ENCODE measurements around the gene CAAP1. TPM values are rescaled to one million over a fixed set of nuclear protein-coding genes. Genes with fewer than 3 reads are reported as not detected.

CAAP1 gene
- polyA plus RNA-seq, 3 donors = 4.0 to 9.1 (median 8.7) TPM

DNA sequence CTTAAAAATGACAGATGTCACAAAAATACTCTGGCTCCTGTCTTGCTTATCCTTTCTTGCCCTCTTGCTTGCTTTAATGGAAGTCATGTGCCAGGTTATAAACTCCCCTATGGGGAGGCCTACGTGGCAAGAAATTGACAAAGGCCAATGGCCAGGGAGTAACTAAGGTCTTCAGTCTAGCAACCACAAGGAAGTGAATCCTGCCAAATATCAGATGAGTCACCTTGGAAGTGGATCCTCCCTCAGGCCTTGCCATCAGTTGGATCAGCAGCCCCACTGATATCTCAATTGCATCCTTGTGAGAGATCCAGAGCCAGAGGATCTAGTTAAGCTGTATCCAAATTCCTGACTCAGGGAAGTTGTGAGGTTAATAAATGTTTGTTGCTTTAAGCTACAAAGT, 82.8 kb downstream of the CAAP1 start:
- H3K4me2 ChIP-seq (replicated peaks; ENCODE audit: extremely low read depth, low read length, poor library complexity, severe bottlenecking) = no peak overlapping the region
- peaks cover 0 to 7% (median 3%) of the 10 kb centered on the region in 7 donors for H3K9me3 Mint-ChIP-seq
- H2AFZ ChIP-seq (ENCODE audit: insufficient read depth, low read depth, low read length, poor library complexity, severe bottlenecking) = no peak overlapping the region
- no peaks in the 10 kb centered on the region for H4K20me1 ChIP-seq (ENCODE audit: insufficient read depth, low read length)
- DNase-seq = no peak
- no peak overlapping the region for H3K4me3 ChIP-seq (replicated peaks in 1 of 3; ENCODE audit: low read depth in 2 of 3, low read length in 3 of 3)
- no CpG with 5 or more reads among the region's 1 CpG for WGBS (ENCODE audit: insufficient coverage)
- no peak overlapping the region for H3K27ac ChIP-seq (ENCODE audit: low read depth in 1 of 2, low read length in 2 of 2)
- no peaks in the 10 kb centered on the region for H3K79me2 ChIP-seq (ENCODE audit: insufficient read depth, low read length)
- no peaks in the 10 kb centered on the region for H3K9me3 ChIP-seq (replicated peaks in 1 of 2; ENCODE audit: control insufficient read depth in 1 of 2, insufficient read depth in 1 of 2, low read length in 2 of 2)
- H3K27me3 Mint-ChIP-seq (ENCODE audit: low read depth in 3 of 3) = peaks cover 0 to 2% (median 0%) of the 10 kb centered on the region in 3 donors
- H3K27me3 ChIP-seq (ENCODE audit: control insufficient read depth in 2 of 2, insufficient read depth in 2 of 2, low read length in 2 of 2) = no peaks in the 10 kb centered on the region
- H3K4me1 Mint-ChIP-seq = no peaks in the 10 kb centered on the region
- no peaks in the 10 kb centered on the region for H3K36me3 ChIP-seq (replicated peaks in 1 of 2; ENCODE audit: control insufficient read depth in 1 of 2, insufficient read depth in 2 of 2, low read length in 2 of 2)
- TF ChIP-seq, protein P1, sequence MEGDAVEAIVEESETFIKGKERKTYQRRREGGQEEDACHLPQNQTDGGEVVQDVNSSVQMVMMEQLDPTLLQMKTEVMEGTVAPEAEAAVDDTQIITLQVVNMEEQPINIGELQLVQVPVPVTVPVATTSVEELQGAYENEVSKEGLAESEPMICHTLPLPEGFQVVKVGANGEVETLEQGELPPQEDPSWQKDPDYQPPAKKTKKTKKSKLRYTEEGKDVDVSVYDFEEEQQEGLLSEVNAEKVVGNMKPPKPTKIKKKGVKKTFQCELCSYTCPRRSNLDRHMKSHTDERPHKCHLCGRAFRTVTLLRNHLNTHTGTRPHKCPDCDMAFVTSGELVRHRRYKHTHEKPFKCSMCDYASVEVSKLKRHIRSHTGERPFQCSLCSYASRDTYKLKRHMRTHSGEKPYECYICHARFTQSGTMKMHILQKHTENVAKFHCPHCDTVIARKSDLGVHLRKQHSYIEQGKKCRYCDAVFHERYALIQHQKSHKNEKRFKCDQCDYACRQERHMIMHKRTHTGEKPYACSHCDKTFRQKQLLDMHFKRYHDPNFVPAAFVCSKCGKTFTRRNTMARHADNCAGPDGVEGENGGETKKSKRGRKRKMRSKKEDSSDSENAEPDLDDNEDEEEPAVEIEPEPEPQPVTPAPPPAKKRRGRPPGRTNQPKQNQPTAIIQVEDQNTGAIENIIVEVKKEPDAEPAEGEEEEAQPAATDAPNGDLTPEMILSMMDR (IDR thresholded peaks at IDR 0.05) = no peak
- no peaks in the 10 kb centered on the region for H3K36me3 Mint-ChIP-seq
- H3K9ac ChIP-seq (ENCODE audit: insufficient read depth, low read length, poor library complexity, severe bottlenecking) = no peak overlapping the region
- no peak overlapping the region for H3K4me3 Mint-ChIP-seq
- no peak overlapping the region for H3K27ac Mint-ChIP-seq
- intact Hi-C loops (cut with micrococcal nuclease) = no loop called here
- no peaks in the 10 kb centered on the region for H3K4me1 ChIP-seq (ENCODE audit: control insufficient read depth in 1 of 2, insufficient read depth in 2 of 2, low read length in 2 of 2)

DNA sequence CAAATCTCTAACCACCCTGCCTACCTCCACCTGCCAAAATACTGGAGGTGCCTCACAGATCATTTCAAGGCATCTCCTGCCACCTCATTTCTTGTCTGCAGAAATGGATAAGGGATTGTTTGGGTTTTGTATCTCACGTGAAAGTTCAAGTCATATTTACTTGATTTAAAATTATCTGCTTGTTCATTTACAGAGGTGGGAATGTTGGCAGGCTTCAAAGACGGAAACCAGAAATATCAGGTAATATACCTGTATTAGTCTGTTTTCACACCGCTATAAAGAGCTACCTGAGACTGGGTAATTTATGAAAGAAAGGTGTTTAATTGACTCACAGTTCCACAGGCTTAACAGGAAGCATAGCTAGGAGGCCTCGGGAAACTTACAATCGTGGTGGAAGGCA, 85.4 kb downstream of the CAAP1 start:
- Mint-ChIP-seq H3K27ac (no peak overlapping the region), H3K27me3 (ENCODE audit: low read depth in 3 of 3) (peaks cover 0 to 6% (median 2%) of the 10 kb centered on the region in 3 donors), H3K4me3 (no peak overlapping the region), H3K9me3 (peaks cover 0 to 7% (median 2%) of the 10 kb centered on the region in 7 donors), H3K4me1 (no peaks in the 10 kb centered on the region), H3K36me3 (no peaks in the 10 kb centered on the region)
- no peak overlapping the region for H3K4me3 ChIP-seq (replicated peaks in 1 of 3; ENCODE audit: low read depth in 2 of 3, low read length in 3 of 3)
- H3K79me2 ChIP-seq (ENCODE audit: insufficient read depth, low read length) = no peaks in the 10 kb centered on the region
- H3K9me3 ChIP-seq (replicated peaks in 1 of 2; ENCODE audit: control insufficient read depth in 1 of 2, insufficient read depth in 1 of 2, low read length in 2 of 2) = no peaks in the 10 kb centered on the region
- intact Hi-C loops (cut with micrococcal nuclease) = no loop called here
- TF ChIP-seq, protein P1 (IDR thresholded peaks at IDR 0.05) = no peak
- H3K9ac ChIP-seq (ENCODE audit: insufficient read depth, low read length, poor library complexity, severe bottlenecking) = no peak overlapping the region
- H3K4me1 ChIP-seq (ENCODE audit: control insufficient read depth in 1 of 2, insufficient read depth in 2 of 2, low read length in 2 of 2) = no peaks in the 10 kb centered on the region
- no peak for DNase-seq
- no peaks in the 10 kb centered on the region for H3K27me3 ChIP-seq (ENCODE audit: control insufficient read depth in 2 of 2, insufficient read depth in 2 of 2, low read length in 2 of 2)
- H4K20me1 ChIP-seq (ENCODE audit: insufficient read depth, low read length) = no peaks in the 10 kb centered on the region
- H3K27ac ChIP-seq (ENCODE audit: low read depth in 1 of 2, low read length in 2 of 2) = no peak overlapping the region
- no peak overlapping the region for H3K4me2 ChIP-seq (replicated peaks; ENCODE audit: extremely low read depth, low read length, poor library complexity, severe bottlenecking)
- H3K36me3 ChIP-seq (replicated peaks in 1 of 2; ENCODE audit: control insufficient read depth in 1 of 2, insufficient read depth in 2 of 2, low read length in 2 of 2) = no peaks in the 10 kb centered on the region
- WGBS (ENCODE audit: insufficient coverage) = no CpG with 5 or more reads among the region's 5 CpGs
- H2AFZ ChIP-seq (ENCODE audit: insufficient read depth, low read depth, low read length, poor library complexity, severe bottlenecking) = no peak overlapping the region
